SU-DHL-6 (cell line): ENCODE results near the gene FNDC7.

ENCODE experiments used
- H2AFZ ChIP-seq: fragments of 200-600 bp; sonication (generic); 2 replicates; pipeline ENCODE4 v1.6.1; 2014; ENCODE audit warnings: low read depth, mild to moderate bottlenecking, moderate library complexity, mixed read lengths, antibody characterized with exemption, low read length; ENCODE audit not compliant: severe bottlenecking
- H3F3A ChIP-seq: fragments of 200-600 bp; shearing (Covaris generic); 2 replicates; pipeline ENCODE4 v1.6.0; 2016; ENCODE audit warnings: antibody characterized with exemption, mild to moderate bottlenecking; ENCODE audit not compliant: insufficient read depth
- H3K27ac ChIP-seq: fragments of 200-600 bp; sonication (generic); 2 replicates; pipeline ENCODE4 v1.5.1; 2016; ENCODE audit warnings: low read depth, mild to moderate bottlenecking, low read length, moderate library complexity, mixed read lengths
- H3K27me3 ChIP-seq: fragments of 200-600 bp; sonication (generic), shearing (Covaris generic); 2 replicates; pipeline ENCODE4 v1.6.0; 2014; ENCODE audit warnings: mild to moderate bottlenecking, low read length
- H3K36me3 ChIP-seq: fragments of 200-600 bp; sonication (generic); 2 replicates; pipeline ENCODE4 v1.6.1; 2014; ENCODE audit warnings: mild to moderate bottlenecking, low read length, mixed read lengths
- H3K4me2 ChIP-seq: fragments of 300-600, 200-600 bp; shearing (Covaris generic), sonication (generic); 2 replicates; pipeline ENCODE4 v1.6.0; 2014; ENCODE audit warnings: low read length, low read depth, mild to moderate bottlenecking; ENCODE audit not compliant: poor library complexity, severe bottlenecking
- H3K4me3 ChIP-seq: fragments of 200-600 bp; sonication (generic); 2 replicates; pipeline ENCODE4 v1.5.1; 2014; ENCODE audit warnings: antibody characterized with exemption, low read length, mild to moderate bottlenecking, mixed read lengths; ENCODE audit not compliant: insufficient read depth, poor library complexity, severe bottlenecking
- H3K79me2 ChIP-seq: fragments of 200-600 bp; sonication (generic); 2 replicates; pipeline ENCODE4 v1.6.1; 2014; ENCODE audit warnings: mild to moderate bottlenecking, low read length, moderate library complexity; ENCODE audit not compliant: insufficient read depth
- H3K9ac ChIP-seq: fragments of 200-600 bp; sonication (generic); 2 replicates; pipeline ENCODE4 v1.7.0; 2014; ENCODE audit warnings: mild to moderate bottlenecking, low read length
- H3K9me2 ChIP-seq: fragments of 200-600 bp; sonication (generic); replicated peaks from 2 replicates; pipeline ENCODE4 v1.6.1; 2014; ENCODE audit warnings: low read length; ENCODE audit not compliant: insufficient read depth
- H3K9me3 ChIP-seq: fragments of 200-600 bp; sonication (generic); 2 replicates; pipeline ENCODE4 v1.6.1; 2014; ENCODE audit warnings: low read length, mixed read lengths; ENCODE audit not compliant: insufficient read depth
- H4K20me1 ChIP-seq: fragments of 200-600 bp; sonication (generic); 2 replicates; pipeline ENCODE4 v1.6.1; 2014; ENCODE audit warnings: low read depth, mild to moderate bottlenecking, antibody characterized with exemption, low read length, moderate library complexity, mixed read lengths
- EZH2phosphoT487 ChIP-seq: fragments of 200-600 bp; sonication (generic), shearing (Covaris generic); conservative IDR thresholded peaks from 2 replicates; pipeline ENCODE4 v1.6.1; 2018; ENCODE audit warnings: mild to moderate bottlenecking, antibody characterized with exemption, low read length, moderate library complexity, mixed read lengths
- TF ChIP-seq, protein P1 (sequence below): fragments of 200-600 bp; sonication (generic); IDR thresholded peaks from one replicate; pipeline ENCODE4 v1.5.1; 2017; ENCODE audit warnings: antibody characterized with exemption, mild to moderate bottlenecking, low read length, moderate library complexity; ENCODE audit not compliant: insufficient read depth, poor library complexity, severe bottlenecking

Gene FNDC7

DNA sequence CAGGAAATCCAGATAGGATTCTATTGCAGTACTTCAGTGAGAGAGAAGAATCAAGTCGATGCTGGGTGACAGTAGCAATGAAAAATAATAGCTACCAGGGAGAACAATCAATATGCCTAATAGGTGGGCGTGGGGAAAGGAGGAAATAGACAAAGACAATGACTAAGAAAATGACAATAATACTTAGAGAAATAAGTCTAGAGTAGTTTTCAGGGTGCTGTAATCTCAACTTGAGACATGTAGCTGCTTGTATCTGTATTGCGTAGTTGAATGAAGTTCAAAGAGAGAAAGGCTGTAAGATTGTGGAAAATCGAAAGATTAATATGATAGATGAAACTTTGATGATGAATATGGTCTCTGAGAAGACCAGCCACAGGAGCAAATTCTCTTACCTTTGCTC, 36.4 kb downstream of the FNDC7 start:
- TF ChIP-seq, protein P1, sequence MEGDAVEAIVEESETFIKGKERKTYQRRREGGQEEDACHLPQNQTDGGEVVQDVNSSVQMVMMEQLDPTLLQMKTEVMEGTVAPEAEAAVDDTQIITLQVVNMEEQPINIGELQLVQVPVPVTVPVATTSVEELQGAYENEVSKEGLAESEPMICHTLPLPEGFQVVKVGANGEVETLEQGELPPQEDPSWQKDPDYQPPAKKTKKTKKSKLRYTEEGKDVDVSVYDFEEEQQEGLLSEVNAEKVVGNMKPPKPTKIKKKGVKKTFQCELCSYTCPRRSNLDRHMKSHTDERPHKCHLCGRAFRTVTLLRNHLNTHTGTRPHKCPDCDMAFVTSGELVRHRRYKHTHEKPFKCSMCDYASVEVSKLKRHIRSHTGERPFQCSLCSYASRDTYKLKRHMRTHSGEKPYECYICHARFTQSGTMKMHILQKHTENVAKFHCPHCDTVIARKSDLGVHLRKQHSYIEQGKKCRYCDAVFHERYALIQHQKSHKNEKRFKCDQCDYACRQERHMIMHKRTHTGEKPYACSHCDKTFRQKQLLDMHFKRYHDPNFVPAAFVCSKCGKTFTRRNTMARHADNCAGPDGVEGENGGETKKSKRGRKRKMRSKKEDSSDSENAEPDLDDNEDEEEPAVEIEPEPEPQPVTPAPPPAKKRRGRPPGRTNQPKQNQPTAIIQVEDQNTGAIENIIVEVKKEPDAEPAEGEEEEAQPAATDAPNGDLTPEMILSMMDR: no peak
- H3K27me3 ChIP-seq: no peaks in the 10 kb centered on the region
- H3K36me3 ChIP-seq: peaks cover 17% of the 10 kb centered on the region; the same call in 1 of the 2 replicates
- no peak overlapping the region for H3K4me2 ChIP-seq
- no peaks in the 10 kb centered on the region for H3K9me3 ChIP-seq
- no peaks in the 10 kb centered on the region for H4K20me1 ChIP-seq
- H3K79me2 ChIP-seq: peaks cover 24% of the 10 kb centered on the region
- H3K27ac ChIP-seq: no peak overlapping the region
- H3F3A ChIP-seq: peaks cover 10% of the 10 kb centered on the region; the same call in 1 of the 2 replicates
- H3K9ac ChIP-seq: no peak overlapping the region
- no peak overlapping the region for H2AFZ ChIP-seq
- H3K4me3 ChIP-seq: no peak overlapping the region
- H3K9me2 ChIP-seq: no peaks in the 10 kb centered on the region

DNA sequence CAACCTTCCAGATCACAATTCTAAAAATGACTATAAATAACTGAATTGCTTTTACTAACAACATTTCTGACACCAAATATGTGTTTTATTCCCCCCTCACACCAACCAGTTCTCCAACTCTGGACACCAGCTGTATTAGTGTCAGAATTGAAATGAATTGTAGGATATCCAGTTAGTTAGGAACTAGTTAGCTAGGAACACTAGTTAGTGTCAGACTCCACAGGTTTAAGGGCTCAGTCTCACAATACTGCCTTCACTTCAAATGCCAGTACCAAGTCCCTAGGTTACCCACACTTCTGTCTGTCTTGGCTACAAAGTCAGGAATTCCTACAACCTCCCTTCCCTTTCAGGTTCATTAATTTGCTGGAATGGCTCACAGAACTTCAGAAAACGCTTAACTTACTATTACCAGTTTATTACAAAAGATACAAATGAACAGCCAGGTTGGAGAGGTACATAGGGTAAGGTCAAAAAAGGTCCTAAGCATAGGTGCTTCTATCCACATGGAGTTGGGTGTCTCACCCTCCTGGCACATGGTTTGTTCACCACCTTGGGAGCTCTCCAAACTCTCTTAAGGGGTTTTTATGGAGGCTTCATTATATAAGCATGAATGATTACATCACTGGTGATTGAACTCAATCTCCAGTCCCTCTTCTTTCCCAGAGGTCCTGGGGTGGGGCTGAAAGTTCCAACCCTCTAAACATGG, 37.9 kb downstream of the FNDC7 start:
- Histone ChIP-seq H3K9me2 (no peaks in the 10 kb centered on the region), H3K79me2 (peaks cover 24% of the 10 kb centered on the region), H3K27me3 (no peaks in the 10 kb centered on the region), H3K4me3 (no peak overlapping the region), H3K27ac (no peak overlapping the region), H3K9me3 (no peaks in the 10 kb centered on the region), H2AFZ (no peak overlapping the region), H3K4me2 (no peak overlapping the region), H4K20me1 (no peaks in the 10 kb centered on the region), H3K9ac (no peak overlapping the region), H3F3A (peaks cover 10% of the 10 kb centered on the region; the same call in 1 of the 2 replicates), H3K36me3 (peaks cover 26% of the 10 kb centered on the region; the same call in 1 of the 2 replicates)
- TF ChIP-seq EZH2phosphoT487: no peak
- TF ChIP-seq, protein P1: no peak

DNA sequence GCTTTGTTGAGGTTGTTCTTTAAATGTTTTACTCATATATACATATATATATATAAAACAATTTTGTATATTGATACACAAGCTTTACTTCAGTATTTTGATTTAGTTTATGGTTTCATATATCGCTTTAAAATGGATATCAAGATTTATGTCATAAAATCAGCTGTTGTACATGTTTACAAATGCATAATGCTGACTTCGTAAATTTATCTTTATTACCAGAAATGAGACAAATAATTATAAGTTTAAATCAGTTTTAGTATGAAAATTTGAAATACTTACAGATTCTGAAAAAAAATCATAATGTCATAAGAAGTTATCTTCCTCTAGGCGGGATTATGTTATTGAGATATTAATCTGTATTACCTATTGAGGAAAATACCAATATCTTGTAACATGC, 40.7 kb downstream of the FNDC7 start:
- peaks cover 12% of the 10 kb centered on the region for H3K79me2 ChIP-seq
- H3K9me2 ChIP-seq: no peaks in the 10 kb centered on the region
- H3K4me3 ChIP-seq: no peak overlapping the region
- H3K36me3 ChIP-seq: peaks cover 44% of the 10 kb centered on the region; the same call in 1 of the 2 replicates
- H3K9ac ChIP-seq: no peak overlapping the region
- H3K27me3 ChIP-seq: no peaks in the 10 kb centered on the region
- no peaks in the 10 kb centered on the region for H4K20me1 ChIP-seq
- no peak overlapping the region for H3K4me2 ChIP-seq
- peaks cover 6% of the 10 kb centered on the region; the same call in 1 of the 2 replicates for H3F3A ChIP-seq
- no peak overlapping the region for H3K27ac ChIP-seq
- H2AFZ ChIP-seq: no peak overlapping the region
- no peaks in the 10 kb centered on the region for H3K9me3 ChIP-seq
- no peak for TF ChIP-seq EZH2phosphoT487
- TF ChIP-seq, protein P1: no peak
